GM18499 (cell line): ENCODE data around the gene ISCU.
"Not testable (repeated sequence)": the region's sequence is repeated elsewhere in the genome, so short reads cannot be mapped to it uniquely, and the experiment has no call there.

Experiments
- ATAC-seq: cut with Tn5 transposase; IDR thresholded peaks from one replicate; pipeline ENCODE4 v1.9.1; 2021; ENCODE audit warnings: moderate number of reproducible peaks; ENCODE audit not compliant: insufficient read depth, unreplicated experiment

Gene ISCU

DNA sequence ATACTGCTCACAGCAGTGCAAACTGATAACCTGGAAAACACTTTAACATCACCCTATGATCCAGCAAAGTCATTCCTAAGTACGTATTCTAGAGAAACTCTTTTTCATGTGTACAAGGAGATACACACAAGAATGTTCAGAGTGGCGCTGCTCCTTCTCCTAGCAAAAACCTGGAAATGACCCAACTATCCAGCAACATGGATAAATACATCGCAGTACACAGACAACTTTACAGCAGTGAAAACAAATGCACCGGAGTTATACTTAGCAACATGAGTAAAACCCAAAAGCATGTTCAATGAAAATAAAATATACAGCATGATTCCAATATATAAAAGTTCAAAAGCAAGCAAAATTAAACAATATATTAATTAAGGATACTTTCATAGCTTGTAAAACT lies 20.1 kb upstream of the ISCU start:
- no peak for ATAC-seq

DNA sequence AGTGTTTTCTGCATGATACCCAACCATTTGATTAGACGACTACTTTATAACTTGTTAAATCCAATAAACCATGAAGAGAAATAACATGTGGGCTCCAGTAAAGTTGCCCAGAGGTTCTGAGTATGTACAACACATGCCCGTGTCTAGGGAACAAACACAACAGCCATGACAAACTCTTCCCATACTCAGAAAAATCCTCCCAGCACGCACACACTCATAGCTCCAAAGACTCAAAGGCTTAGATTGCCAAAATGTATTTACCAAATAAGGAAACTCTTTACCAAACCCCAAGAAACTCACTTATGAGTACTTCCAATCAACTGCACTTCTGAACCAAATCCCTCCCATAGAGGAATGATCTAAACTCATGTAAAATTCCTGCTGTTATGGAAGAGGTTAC lies 18.7 kb upstream of the ISCU start:
- no peak for ATAC-seq

DNA sequence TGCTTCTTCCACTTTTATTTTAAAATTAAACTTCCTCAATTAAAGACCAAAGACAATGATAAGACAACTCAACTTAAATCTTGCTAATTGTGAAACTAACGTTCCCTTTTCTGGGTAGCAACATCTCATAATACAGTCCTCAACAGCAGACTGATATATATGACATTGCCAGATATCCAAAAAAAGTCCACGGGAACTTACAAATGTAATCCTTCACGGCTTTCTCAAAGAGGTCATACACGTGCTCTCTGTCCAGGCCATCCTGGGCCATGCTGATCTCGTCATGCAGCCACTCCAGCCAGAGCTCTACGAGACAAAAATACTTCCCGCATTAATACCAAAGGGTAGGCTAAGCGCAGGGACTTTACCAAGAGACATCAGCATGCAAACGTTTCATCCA lies 14.7 kb upstream of the ISCU start:
- ATAC-seq, result no peak

DNA sequence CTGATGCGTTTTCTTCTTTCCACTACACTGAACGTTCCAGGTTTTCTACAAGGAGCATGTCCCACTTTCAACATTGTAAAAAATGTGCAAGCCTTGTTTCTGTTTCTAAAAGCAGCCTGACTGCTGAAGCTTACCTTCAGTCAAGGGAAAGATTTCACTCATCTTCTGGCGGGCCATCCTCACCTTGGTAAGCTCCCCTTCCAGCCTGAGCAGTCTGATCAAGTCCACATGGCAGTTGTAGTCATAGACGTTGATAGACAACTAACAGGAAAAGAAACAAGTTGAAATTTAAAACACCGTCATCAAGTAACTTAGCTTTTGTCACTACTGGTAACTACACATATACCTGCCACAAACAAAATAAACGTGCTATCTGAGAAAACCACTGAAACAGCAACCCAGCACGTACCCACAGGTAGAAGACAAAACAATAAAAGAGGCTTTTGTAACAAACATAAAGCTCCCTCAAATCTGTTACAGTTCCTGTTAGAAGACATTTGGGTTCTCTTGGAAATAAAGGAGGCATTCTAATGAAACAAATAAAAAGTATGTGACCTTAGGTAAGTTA lies 13.4 kb upstream of the ISCU start:
- no peak for ATAC-seq

DNA sequence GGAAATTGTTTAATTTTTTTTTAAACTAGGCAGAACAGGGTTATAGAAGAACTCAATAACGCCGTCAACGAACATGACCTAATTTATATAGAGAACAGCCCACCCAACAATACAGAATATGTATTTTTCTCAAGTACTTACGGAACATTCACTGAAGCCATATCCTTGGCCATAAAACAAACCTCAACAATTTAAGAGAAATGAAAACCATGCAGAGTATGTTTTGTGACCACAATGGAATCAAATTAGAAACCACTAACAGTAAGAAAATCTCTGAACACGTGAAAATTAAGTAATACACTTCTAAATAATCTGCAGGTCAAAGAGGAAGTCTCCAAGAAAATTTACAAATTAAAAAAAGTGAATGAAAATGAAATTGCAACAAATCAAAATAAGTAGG lies 10.9 kb upstream of the ISCU start:
- ATAC-seq, result no peak

DNA sequence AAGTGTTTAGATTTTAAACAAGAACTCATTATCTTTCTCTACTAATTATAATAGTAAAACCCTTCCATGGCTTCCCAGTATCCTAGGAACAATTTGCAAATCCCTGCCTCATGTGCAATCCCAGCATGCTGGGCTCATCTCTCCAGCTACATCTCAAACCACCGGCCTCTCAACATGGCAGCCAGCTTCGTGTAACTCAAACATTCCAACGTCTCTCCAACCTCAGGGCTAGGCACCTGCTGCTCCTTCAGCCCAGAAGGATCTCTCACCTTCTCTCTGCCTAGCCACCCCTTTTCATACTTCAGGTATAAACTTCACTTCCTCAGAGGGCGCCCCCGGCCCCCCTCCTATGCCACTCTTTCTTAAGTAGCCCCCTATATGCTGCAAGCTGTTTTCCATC lies 8.6 kb upstream of the ISCU start:
- no peak for ATAC-seq

DNA sequence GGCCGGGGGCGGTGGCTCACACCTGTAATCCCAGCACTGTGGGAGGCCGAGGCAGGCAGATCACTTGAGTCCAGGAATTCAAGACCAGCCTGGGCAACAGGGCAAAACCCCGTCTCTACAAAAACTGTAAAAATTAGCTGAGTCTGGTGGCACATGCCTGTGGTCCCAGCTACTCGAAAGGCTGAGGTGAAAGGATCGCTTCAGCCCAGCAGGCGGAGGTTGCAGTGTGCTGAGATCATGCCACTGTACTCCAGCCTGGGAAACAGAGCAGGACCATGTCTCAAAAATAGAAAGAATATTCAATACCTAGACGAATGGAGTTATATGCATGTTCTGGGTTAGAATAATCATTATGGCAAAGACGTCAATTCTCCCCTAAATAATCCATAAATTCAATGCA lies 7.0 kb upstream of the ISCU start:
- ATAC-seq, result not testable (repeated sequence)

DNA sequence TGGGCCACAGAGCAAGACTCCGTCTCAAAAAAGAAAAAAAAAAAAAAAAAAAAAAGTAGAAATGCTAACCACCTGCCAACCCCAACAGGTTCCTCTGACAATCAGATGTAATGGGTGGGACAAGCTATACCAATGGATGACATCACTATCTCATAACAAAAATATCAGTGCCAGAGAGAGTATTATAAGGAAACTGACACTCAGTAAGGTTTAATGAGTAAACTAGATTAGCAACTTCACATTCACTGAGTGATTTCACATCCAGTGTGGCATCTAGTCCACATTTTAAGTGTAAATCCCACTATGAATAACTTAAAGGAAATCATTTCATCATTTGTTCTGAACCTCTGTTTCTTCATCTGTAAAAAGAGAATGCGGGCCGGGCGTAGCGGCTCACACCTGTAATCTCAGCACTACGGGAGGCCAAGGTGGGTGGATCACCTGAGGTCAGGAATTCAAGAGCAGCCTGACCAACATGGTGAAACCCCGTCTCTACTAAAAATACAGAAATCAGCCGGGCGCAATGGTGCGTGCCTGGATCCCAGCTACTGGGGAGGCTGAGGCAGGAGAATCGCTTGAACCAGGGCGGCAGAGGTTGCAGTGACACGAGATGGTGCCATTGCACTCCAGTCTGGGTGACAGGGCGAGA lies 3.3 kb upstream of the ISCU start:
- no peak for ATAC-seq

DNA sequence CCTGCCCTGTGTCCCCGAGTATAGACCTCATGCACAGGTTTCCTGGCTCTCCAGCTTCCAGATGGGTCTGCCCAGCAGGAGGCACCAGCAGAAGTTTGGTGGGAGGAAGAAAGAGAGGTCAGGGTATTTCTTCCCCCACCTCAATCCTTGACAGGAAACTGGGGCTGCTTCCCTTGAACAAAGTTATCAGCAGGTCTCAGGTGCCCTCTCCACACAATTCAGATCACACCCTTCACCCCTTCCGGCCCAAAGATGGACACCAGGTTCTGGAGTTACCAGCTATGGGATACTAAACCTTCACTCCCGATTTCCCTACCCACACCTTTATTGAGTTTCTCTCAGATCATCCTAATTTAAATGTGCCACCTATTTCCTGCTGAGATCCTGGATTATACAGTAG lies 2.6 kb upstream of the ISCU start:
- ATAC-seq, result no peak

DNA sequence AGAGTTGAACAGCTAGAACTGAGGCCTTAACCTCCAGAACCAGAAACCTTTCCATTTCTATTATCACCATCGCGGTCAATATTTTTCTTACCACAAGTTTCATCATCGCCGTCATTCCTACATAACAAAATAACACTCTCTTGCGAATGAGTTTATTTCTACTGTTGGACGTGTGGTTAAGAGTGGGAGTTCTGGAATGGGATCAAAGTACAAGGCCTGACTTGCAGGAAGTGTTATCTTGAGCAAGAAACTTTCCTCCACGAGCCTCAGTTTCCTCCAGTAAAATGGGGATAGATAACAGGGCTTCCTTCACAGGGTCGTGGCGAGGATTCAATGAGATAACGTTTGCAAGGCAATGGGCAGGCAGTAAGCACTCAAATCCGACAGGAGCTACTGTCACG lies 2.1 kb upstream of the ISCU start:
- no peak for ATAC-seq

DNA sequence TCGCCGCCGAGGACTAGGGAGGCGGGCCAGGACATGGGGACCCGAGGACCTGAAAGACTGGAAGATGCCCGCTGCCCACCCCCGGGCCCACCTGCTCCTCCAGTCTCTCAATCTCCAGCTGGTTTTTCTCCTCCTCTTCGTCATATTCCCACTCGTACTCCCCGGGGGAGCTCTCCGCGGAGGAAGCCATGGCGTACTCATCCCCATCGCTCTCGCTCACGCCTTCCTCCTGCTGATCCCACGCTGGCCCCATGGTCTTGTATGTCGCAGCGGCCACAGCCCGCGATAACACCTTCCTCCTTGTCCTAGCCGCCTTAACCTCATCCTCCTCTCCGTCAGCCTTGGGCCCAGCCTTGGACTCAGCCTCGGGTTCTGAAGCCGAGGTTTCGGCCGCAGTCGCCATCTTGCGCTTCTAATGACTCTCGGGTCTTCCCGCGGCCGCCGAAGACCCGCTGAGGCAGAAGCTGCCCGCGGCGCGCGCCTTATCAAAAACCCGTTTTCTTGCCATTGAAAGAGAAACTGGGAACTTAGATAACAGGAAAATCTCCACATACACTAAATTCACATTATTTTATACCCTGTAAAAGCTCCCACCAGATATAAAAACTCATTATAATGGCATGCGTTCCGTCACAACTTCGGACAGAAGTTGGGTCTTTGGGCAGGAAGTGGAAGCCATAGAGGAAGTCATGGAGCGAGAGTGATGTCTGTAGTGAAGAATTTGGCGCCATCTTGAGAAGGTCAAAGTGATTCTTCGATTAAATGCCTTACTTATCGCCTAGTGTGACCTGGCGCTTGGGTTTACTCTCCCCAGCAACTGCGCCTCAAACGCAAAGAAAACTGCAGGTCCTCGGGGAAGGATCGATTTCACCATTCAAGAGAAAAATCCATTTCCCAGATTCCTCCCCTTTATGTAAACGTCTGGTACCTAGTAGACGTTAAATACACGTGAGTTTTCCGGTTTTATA lies 1.4 kb upstream of the ISCU start, which contains the start of gene SART3:
Gene SART3 (minus strand): TSS at position 422 of the 968 bp plus-strand sequence. CDS start 19 bp downstream, at position 403.
- ATAC-seq, result no peak

DNA sequence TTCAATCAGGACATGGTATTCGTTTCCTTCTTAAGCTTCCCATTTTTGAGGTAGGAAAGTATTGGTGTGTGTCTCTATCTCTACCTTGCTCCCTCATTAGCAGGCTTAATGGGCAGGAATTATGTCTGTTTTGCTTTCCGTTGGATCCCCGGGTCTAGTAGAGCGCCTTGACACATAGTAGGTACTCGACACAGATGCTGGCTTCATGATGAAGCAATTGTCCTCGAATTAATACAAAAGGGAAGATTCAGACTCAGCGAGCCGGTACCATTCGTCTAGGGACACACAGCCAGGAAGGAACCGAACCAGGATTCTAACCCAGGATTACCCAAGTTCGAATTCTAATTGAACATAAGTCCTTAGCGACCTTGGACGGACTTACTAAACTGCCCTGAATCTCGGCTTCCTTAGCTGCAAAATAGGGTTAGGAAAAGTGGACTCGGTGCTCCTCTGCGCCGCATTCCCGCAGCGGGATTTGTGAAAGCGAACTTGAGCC lies 496 bp upstream of the ISCU start:
- no peak for ATAC-seq

DNA sequence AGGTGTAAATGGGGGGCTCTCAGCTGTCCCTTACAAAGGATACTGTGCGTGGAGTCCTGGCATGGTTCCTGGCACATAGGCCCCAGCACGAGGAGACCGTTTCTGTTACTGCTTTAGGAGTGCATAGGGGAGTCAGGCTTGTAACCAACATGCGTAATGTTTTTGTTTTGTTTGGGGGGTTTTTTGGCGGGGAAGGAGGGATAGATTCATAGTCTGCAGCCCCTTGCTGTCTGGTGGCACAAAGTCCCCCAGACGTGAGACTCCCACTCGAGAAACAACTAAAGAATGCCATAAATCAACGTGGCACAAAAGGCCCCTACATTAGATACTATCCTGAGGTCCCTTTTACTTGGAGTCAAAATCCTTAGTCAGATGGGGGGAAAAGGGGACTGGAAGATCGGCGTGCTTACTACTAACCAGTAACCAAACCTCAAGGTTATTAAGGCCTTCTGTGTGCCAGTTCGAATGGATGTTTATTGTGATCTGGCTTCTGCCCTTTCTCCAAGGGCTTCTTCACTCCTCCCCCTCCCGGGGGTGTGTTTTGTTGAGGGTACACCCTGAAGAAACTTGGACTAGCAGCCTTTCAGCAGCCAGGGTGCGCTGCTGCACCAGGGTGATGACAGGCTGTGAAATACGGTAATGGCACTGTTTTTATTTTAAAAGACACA lies 874 bp downstream of the ISCU start:
- no peak for ATAC-seq

DNA sequence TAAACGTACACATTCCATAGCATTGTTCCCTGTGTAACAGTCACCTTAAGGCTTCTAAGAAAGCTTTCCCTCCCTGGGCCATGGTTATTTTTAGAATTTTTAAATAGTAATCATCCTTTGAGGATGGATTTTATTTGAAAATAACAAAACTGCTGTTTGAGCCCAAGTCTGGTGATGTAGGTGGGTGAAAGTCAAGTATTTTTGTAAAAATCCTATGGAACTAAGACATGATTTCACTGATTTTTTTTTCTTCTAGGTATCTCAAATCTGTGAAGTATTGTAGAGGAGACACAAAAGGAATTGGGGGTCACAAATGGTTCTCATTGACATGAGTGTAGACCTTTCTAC lies 1.4 kb downstream of the ISCU start:
- no peak for ATAC-seq

DNA sequence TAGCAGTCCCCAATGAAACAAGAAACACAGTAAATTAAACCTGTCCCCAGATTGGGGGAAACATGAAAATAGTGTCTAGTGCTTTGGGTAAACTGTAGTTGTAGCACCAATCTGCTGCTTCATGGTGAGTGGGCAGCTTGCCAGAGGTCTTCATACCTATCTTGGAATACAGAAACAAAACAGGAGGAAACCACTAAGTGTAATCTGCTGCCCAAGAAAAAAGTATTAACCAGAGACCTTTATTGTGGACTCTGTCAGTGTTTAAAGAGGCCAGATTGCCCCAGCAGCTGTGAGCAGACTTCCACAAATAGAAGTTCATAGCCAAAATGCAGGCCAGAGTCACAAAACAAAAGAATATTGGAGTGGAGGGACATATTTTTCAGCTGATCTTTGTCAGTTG lies 2.3 kb downstream of the ISCU start:
- ATAC-seq, result no peak

DNA sequence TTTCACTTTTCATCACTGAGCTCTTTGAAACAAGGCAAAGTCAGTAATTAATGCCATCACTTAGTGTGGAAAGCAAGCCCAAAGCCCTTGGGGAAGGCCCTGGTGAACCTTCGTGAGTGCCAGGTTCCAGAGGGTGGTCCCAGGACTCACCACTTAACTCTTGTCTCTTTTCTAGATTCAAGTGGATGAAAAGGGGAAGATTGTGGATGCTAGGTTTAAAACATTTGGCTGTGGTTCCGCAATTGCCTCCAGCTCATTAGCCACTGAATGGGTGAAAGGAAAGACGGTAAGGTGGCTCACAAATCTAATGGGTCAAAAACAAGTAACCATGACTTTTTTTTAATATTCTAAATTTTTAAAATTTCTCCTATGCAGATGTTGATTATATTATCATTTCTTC lies 2.8 kb downstream of the ISCU start:
- ATAC-seq, result no peak

DNA sequence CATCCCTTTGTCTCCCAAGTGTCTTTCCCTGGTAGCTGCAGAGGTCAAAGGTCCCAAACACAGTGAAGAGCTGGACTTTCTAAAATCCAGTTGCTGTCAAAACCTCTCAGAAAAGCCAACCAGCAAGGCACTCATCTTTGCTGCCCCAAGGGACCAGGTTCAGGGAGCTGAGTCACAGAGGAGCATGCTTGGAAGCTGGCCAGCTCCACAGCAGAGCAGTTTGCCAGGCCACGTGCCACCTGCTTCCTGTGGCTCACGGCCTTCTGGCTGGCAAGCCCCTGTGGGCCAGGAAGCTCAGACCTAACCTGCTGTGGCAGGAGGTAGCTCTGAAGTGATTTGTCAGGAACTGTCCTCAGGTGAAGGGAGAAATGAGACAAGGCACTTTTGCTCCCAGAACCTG lies 3.6 kb downstream of the ISCU start:
- no peak for ATAC-seq

DNA sequence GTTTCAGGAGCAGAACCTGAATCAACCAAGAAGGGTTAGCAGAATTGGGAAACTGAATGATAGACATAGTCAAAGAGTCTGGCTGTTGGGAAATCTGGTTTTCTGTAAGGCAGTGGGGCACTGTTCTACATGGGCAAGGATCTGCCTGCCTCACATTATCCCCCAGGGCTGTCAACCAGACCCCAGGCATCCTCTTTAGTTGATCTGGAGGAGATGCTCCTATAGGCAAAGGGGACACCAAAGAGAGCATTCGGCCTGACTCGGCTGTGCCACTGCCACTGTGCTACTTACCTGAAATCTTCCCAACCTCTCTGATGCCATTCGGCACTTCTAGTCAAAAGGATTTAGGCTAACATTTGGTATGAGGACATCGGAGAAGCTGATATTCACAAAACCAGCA lies 4.1 kb downstream of the ISCU start:
- ATAC-seq, result no peak

DNA sequence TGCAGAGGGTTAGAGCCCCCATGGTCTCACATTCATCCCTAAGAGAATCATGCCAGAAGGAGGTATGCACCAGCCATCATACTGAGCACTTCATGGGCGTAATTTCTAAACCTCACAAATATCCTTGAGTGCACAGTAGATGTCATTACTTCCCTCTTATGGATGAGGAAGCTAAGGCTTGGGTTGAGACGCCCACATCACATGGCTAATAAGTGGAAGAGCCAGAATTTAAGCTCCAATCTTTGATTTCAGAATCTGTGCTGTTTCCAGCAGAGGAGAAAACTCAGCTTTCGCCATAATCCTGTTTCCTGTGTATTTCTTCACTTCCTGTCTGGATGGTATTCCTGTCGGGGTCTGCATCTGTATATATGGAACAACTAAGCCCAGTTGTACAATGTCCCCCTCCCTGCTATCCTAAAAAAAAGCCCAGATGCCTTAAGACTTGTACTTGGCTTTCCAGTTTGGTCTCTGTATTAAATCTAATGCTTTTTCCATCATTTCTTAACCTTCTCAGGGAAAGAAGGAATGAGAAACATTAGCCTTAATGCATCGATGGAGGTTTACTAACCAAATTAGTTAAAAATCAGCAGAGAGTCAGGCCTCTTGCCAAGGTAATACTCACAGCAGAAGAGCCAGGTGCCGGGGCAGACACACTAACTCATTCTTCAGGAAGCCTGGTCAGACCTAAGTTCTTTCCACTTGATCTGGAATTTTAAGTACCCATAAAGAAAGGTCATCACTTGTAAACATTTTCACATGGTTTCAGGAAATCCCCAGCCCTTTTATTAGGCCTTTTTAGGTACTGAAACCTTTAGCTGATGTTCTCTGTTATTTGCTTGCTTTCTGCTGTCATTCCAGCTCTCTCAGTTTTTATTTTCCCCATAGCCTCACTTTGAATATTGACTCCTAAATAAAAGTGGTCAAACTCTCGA lies 5.3 kb downstream of the ISCU start:
- ATAC-seq, result no peak
